Heart right ventricle (tissue), 16 donors: Measurements from ENCODE around the gene CYP27B1. TPM values are rescaled to one million over a fixed set of nuclear protein-coding genes. Genes with fewer than 3 reads are reported as not detected.

Experiments used
- ATAC-seq, 8 donors: fragments of 200-7000 bp; cut with Tn5 transposase; one replicate each; pipeline ENCODE4 v1.9.1; 2020; ENCODE audit warnings: mild to moderate bottlenecking in 8 of 8, moderate library complexity in 8 of 8, moderate number of reproducible peaks in 1 of 8
- DNase-seq, 2 donors: peaks; one replicate each; pipeline ENCODE4 v3.0.0-alpha.2; 2020
- H3K27ac ChIP-seq, 10 donors: fragments of 200-600 bp; sonication (generic) in 2 of 10; one replicate each; pipeline versions ENCODE4 v1.5.0 to v1.8.0; 2020 to 2022; ENCODE audit warnings: mild to moderate bottlenecking in 3 of 10
- H3K27me3 ChIP-seq, 7 donors: fragments of 200-600 bp; one replicate each; pipeline ENCODE4 v1.8.0; 2021 to 2022; ENCODE audit warnings: mild to moderate bottlenecking in 2 of 7
- H3K36me3 ChIP-seq, 9 donors: fragments of 200-600 bp; sonication (generic) in 1 of 9; one replicate each; pipeline versions ENCODE4 v1.5.0 to v1.8.0; 2020 to 2022; ENCODE audit warnings: mild to moderate bottlenecking in 2 of 9
- H3K4me1 ChIP-seq, 9 donors: fragments of 200-600 bp; sonication (generic) in 1 of 9; one replicate each; pipeline versions ENCODE4 v1.5.0 to v1.8.0; 2020 to 2022; ENCODE audit warnings: mild to moderate bottlenecking in 4 of 9
- H3K4me3 ChIP-seq, 10 donors: fragments of 200-600 bp; sonication (generic) in 2 of 10; one replicate each; pipeline versions ENCODE4 v1.5.0 to v1.8.0; 2020 to 2022; ENCODE audit warnings: mild to moderate bottlenecking in 7 of 10, moderate library complexity in 2 of 10
- H3K9me3 ChIP-seq, 11 donors: fragments of 200-600 bp in 10 of 11; sonication (generic) in 2 of 11; one replicate each; pipeline versions ENCODE4 v1.5.0 to v1.8.0; 2013 to 2022; ENCODE audit warnings: mild to moderate bottlenecking in 2 of 11, control low read depth in 1 of 11, moderate library complexity in 1 of 11
- WGBS, 2 donors: extraction: QIAGEN DNeasy Blood & Tissue Kit; methylation state at CpG; one replicate each; pipeline ENCODE4 v1.1.7; 2013; ENCODE audit warnings: inconsistent platforms in 1 of 2; 5-methylcytosine and 5-hydroxymethylcytosine counted together
- intact Hi-C, 10 donors: fragments of 100-400 bp; cut with DNase I; formaldehyde crosslinking; loops; one replicate each; pipeline versions ENCODE4 v1.11.1 to v1.14.2; 2022
- long read RNA-seq, 3 donors: library from polyadenylated mRNA; unstranded; transcript quantifications; one replicate each; pipeline ENCODE4 v2.0.0, GENCODE V29; 2020 to 2021
- polyA plus RNA-seq, 2 donors: library from polyadenylated mRNA; stranded (reverse); fragments of 200-250 nt; gene quantifications; one replicate each; pipeline ENCODE4 v1.2.3, GENCODE V29; 2013
- total RNA-seq, 10 donors: library from RNA; stranded (reverse); fragmentation: NEBNext Ultra II Directional in 3 of 10; extraction: Animal tissue kit (Norgen Biotek cat#: 25700) in 3 of 10; gene quantifications; one replicate each; pipeline versions ENCODE4 v1.2.1 to v1.2.4, GENCODE V29; 2021 to 2023
- TF ChIP-seq, protein P1 (sequence below), 9 donors: fragments of 200-600 bp; sonication (generic) in 2 of 9; IDR thresholded peaks; one replicate each; pipeline versions ENCODE4 v1.5.0 to v1.8.0; 2021 to 2022; ENCODE audit warnings: antibody characterized with exemption in 9 of 9, mild to moderate bottlenecking in 5 of 9, moderate library complexity in 1 of 9
- donor health status: Arrhythmogenic right ventricular cardiomyopathy.
- donor health status: ischemic (EF 13 %, LVEDD 7.1; RV severe dilation, severe dysfunction).
- donor health status: healthy with polysubstance abuse.
- donor health status: DM: no; HTN: yes; CAD: no.
- donor health status: DM: no; HTN: no; CAD: no.
- donor health status: ischemic (EF 25% LVEDD 6.9; RV normal size, moderate dysfunction).
- donor health status: ischemic (EF 25% LVEDD 5.7; RV mildly dilated, moderate dysfunction).
- donor health status: healthy.
- donor health status: DM: yes; HTN: yes; CAD: no.
- donor health status: Ischemic cardiomyopathy.
- donor health status: ischemic (EF 35%, LVEDD 5.7; RV mildly dilated, moderate dysfunction).
- donor health status: nonischemic (EF 11% LVEDD 7.7; RV severe dilation, severe dysfunction).
- donor health status: DM: yes; HTN: yes; CAD: no.
- donor health status: PGD.
- donor health status: ischemic (EF 29% LVEDD 5.4; RV normal size, mild dysfunction).
- donor health status: nonischemic (EF 23%, LVEDD 6.1; RV moderate dilation, normal function).

CYP27B1 gene
- total RNA-seq: under 1 TPM in 2 of 10 donors, not detected in 8; 0.81 to 0.95 TPM
- polyA plus RNA-seq: under 1 TPM in 1 of 2 donors, not detected in 1; 0.14 TPM
- long read RNA-seq, donor 1: 0 reads
- long read RNA-seq, donor 2: 0 reads
- long read RNA-seq, donor 3: 0 reads

DNA sequence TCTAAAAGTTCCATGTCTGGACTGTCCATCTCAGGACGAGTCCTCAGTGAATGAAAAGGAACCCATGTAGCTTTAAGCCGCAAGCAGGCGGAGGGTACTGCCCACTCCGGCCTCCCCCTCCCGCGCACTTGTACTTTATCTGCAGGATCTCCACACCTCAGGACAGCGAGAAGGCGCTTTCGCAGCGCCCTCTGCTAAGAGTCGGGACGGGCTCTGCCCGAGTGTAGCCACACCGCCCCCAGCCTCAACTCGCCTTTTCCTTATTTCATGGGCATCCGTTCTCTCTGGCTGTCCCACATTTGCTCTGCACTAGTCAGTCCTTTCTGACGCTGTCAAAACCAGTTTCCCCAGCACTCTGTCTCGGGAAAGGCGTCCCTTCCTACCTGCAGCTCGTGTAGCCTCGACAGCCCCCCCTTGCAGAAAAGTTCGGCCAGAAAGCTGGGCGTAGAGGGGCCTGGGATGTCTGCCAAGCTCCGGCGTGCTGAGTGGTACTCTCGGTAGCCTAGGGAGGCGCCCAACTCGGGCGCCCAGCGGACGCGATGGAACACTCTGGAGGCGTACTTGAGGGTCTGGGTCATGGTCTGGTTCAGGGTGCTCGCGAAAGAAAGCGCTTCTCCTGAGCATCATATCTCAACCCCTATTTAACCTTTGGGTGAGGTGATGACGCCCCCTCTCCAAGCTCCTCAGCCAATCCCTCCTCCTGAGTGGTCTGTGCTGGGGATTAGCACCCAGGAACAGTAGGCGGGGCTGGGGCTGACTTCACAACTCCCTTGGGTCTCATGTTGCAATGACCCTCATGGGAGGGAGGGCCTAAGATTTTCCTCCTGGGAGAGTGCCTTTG, at the start of gene CYP27B1:
Gene CYP27B1 (minus strand): TSS at position 615 of the 841 bp plus-strand sequence. CDS start 37 bp downstream, at position 578.
- Histone ChIP-seq H3K4me3 (peak within 1 kb of the TSS in 9 of 10 donors; percentile 9 to 57 (median 39)), H3K9me3 (no peaks in the 10 kb centered on the region), H3K27me3 (peaks cover 7 to 56% (median 45%) of the 10 kb centered on the region in 7 donors), H3K4me1 (peaks cover 18 to 43% (median 34%) of the 10 kb centered on the region in 9 donors), H3K27ac (no peak within 1 kb of the TSS), H3K36me3 (peaks cover 0 to 28% (median 0%) of the 10 kb centered on the region in 9 donors)
- DNase-seq: no peak
- intact Hi-C loops: no loop called here
- WGBS, 2 donors: 4 to 5% methylated on average over 38 of the region's 38 CpGs
- ATAC-seq: peak in 6 of 8 donors; percentile 13 to 31 (median 20)
- TF ChIP-seq, protein P1, sequence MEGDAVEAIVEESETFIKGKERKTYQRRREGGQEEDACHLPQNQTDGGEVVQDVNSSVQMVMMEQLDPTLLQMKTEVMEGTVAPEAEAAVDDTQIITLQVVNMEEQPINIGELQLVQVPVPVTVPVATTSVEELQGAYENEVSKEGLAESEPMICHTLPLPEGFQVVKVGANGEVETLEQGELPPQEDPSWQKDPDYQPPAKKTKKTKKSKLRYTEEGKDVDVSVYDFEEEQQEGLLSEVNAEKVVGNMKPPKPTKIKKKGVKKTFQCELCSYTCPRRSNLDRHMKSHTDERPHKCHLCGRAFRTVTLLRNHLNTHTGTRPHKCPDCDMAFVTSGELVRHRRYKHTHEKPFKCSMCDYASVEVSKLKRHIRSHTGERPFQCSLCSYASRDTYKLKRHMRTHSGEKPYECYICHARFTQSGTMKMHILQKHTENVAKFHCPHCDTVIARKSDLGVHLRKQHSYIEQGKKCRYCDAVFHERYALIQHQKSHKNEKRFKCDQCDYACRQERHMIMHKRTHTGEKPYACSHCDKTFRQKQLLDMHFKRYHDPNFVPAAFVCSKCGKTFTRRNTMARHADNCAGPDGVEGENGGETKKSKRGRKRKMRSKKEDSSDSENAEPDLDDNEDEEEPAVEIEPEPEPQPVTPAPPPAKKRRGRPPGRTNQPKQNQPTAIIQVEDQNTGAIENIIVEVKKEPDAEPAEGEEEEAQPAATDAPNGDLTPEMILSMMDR (IDR thresholded peaks at IDR 0.05): no peak

GRCh38 chr12:57816001-57816854, 49.4 kb upstream of the CYP27B1 start:
- H3K4me3 ChIP-seq: no peak overlapping the region
- TF ChIP-seq, protein P1 (IDR thresholded peaks at IDR 0.05): no peak
- ATAC-seq (no peak), DNase-seq (no peak)
- intact Hi-C loops: loop anchor here in 1 of 10 donors (1.0 kb wide), 1 partner anchor 28 kb away; no protein-coding TSS in a partner anchor
- H3K4me1 ChIP-seq: peaks cover 15 to 56% (median 51%) of the 10 kb centered on the region in 9 donors
- peak overlapping the region in 9 of 10 donors; percentile 49 to 86 (median 73) for H3K27ac ChIP-seq
- H3K27me3 ChIP-seq: no peaks in the 10 kb centered on the region
- 43 to 47% methylated on average over 3 of the region's 3 CpGs for WGBS, 2 donors
- no peaks in the 10 kb centered on the region for H3K9me3 ChIP-seq
- H3K36me3 ChIP-seq: peaks cover 0 to 72% (median 7%) of the 10 kb centered on the region in 9 donors

- ATAC-seq: no peak
These were observed 48.5 kb upstream of the CYP27B1 start for GRCh38 chr12:57815177-57816000.

More at GRCh38 chr12:57815177-57816000, 48.5 kb upstream of the CYP27B1 start:
- TF ChIP-seq, protein P1 (IDR thresholded peaks at IDR 0.05): no peak
- Histone ChIP-seq H3K36me3 (peaks cover 0 to 72% (median 10%) of the 10 kb centered on the region in 9 donors), H3K4me3 (no peak overlapping the region), H3K27me3 (no peaks in the 10 kb centered on the region), H3K27ac (peak overlapping the region in 7 of 10 donors; percentile 49 to 86 (median 73)), H3K9me3 (no peaks in the 10 kb centered on the region), H3K4me1 (peaks cover 15 to 56% (median 51%) of the 10 kb centered on the region in 9 donors)
- no peak for DNase-seq
- 86 to 87% methylated on average over 13 of the region's 13 CpGs for WGBS, 2 donors
- intact Hi-C loops: no loop called here
